Activated T-cell treated with anti-CD3 and anti-CD28 coated beads for 4 hours (primary cell): ENCODE results near the gene TOGARAM2.
"Not testable (repeated sequence)": the region's sequence is repeated elsewhere in the genome, so short reads cannot be mapped to it uniquely, and the experiment has no call there.

Source experiments
- DNase-seq: peaks from one replicate; pipeline ENCODE4 v3.0.0-alpha.2; 2020

TOGARAM2 gene

GRCh38 chr2:29079887-29080286, 98.8 kb downstream of the TOGARAM2 start:
- DNase-seq, result no peak

DNA sequence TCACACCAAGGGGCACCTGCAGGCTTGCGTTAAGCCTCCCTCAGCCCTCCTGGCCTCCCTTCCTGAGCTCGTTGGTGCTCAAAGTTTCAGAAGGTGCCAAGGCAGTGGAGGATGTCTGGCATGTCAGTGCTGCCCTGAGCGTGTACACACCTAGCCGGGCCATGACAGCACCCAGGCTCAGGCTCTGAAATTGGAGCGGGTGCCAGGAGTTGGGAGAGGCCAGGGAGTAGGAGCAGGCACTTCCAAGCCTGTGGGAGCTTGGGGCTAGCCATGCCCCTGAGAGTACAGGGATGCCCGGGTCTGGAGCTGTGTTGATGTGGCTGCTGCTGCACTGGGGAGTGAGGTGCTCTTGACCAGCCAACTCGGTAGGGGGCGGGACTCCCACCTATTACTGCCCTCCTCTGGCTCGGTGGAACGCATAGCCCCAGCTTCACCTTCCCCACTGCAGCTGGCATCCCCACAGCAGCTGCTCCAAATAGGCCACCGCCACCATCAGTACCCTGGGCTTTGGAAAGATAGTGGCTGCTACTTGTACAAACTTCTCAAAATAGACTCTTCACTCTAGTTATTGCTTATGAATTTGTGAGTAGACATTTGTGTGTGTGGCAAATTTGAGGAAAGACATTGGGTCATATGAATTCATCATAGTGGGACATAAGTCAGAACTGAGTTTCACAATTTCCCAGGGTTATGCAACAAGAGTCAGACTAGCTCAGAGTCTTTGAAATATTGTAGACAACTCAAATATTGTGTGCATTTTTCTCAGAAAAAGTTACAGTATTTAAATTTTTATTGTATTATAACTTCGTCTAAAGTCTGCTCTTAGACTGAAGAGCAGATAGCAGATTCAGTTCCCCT, 100.0 kb downstream of the TOGARAM2 start:
- DNase-seq, result no peak

DNA sequence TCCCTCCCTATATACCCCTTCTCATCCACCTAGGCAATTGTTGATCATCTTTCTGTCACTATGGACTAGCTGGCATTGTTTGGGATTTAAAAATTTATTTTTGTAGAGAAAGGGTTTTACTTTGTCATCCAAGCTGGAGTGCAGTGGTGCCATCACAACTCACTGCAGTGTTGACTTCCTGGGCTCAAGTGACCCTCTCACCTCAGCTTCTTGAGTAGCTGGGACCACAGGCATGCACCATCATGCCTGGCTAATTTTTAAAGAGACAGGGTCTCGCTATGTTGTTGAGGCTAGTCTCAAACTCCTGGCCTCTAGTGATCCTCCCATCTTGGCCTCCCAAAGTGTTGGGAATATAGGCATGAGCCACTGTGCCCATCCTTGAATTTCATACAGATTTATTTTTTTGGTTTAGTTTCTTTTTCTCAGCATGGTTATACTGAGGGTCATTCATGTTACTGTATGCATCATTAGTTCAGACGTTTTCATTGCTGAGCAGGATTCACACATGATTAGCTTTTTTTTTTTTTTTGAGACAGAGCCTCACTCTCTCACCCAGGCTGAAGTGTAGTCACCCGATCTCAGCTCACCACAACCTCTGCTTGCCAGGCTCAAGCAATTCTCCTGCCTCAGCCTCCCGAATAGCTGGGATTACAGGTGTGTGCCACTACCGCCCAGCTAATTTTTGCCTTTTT, 101.9 kb downstream of the TOGARAM2 start:
- DNase-seq, result no peak

GRCh38 chr2:29084554-29084953, 103.5 kb downstream of the TOGARAM2 start:
- no peak for DNase-seq

GRCh38 chr2:29090311-29090710, 109.2 kb downstream of the TOGARAM2 start:
- not testable (repeated sequence) for DNase-seq

DNA sequence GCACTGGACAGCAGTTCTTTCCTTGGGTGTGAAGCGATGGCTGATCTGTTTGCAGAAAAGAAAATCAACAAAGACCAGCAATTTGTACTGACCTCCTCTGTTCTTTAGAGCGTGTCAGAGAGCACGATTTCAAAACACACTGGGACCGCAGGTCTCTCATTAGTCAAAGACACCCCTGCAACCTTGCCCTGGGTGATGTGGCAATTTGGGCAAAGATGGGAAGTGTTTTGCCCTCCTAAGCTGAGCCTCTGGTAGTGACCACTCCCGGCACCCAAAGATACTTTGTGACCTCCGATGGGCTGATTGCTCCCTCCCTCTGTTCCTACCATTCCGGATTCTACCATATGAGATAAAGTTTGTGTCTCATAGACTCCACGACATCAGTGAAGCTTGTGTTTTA, 115.9 kb downstream of the TOGARAM2 start:
- DNase-seq, result no peak

- DNase-seq, result no peak
Observed at GRCh38 chr2:29097569-29097968, 116.5 kb downstream of the TOGARAM2 start.

GRCh38 chr2:29100564-29100963, 119.5 kb downstream of the TOGARAM2 start:
- no peak for DNase-seq
